H1 (cell line): ENCODE data around the gene SLC22A15.
"Not testable (repeated sequence)": the region's sequence is repeated elsewhere in the genome, so short reads cannot be mapped to it uniquely, and the experiment has no call there.

Experiments used
- BACH1 ChIP-seq: IDR thresholded peaks from 2 replicates; pipeline ENCODE4 v1.6.1; 2012; ENCODE audit warnings: low read length, improper control_type of control experiment
- CHD2 ChIP-seq: IDR thresholded peaks from 2 replicates; pipeline ENCODE4 v1.6.1; 2012; ENCODE audit warnings: low read length, improper control_type of control experiment
- EGR1 ChIP-seq: IDR thresholded peaks from 2 replicates; pipeline ENCODE4 v1.6.1; 2011; ENCODE audit warnings: low read depth, low read length, borderline replicate concordance
- EP300 ChIP-seq, 2 experiments: IDR thresholded peaks; 1 replicate in 1 of 2; 2 replicates in 1 of 2; pipeline ENCODE4 v1.6.1; 2011 to 2012; ENCODE audit warnings: low read depth in 2 of 2, low read length in 2 of 2, mild to moderate bottlenecking in 2 of 2, borderline replicate concordance in 1 of 2, inconsistent platforms in 1 of 2, moderate library complexity in 1 of 2
- GABPA ChIP-seq: IDR thresholded peaks from 2 replicates; pipeline ENCODE4 v1.6.1; 2011; ENCODE audit warnings: mild to moderate bottlenecking, low read length, moderate library complexity, borderline replicate concordance; ENCODE audit not compliant: insufficient read depth
- POLR2A ChIP-seq, 2 experiments: IDR thresholded peaks; 1 replicate in 1 of 2; 2 replicates in 1 of 2; pipeline ENCODE4 v1.6.1; 2011; ENCODE audit warnings: low read depth in 2 of 2, low read length in 2 of 2, mild to moderate bottlenecking in 2 of 2; ENCODE audit errors: control extremely low read depth in 1 of 2
- RAD21 ChIP-seq, 2 experiments: IDR thresholded peaks in 1 of 2; conservative IDR thresholded peaks in 1 of 2; 2 replicates each; pipeline ENCODE4 v1.6.1; 2011; ENCODE audit warnings: low read depth in 2 of 2, low read length in 2 of 2, improper control_type of control experiment in 1 of 2, inconsistent platforms in 1 of 2, mild to moderate bottlenecking in 1 of 2, moderate library complexity in 1 of 2
- RFX5 ChIP-seq: IDR thresholded peaks from 2 replicates; pipeline ENCODE4 v1.6.1; 2011; ENCODE audit warnings: low read depth, low read length, improper control_type of control experiment, borderline replicate concordance
- SIN3A ChIP-seq, 2 experiments: IDR thresholded peaks in 1 of 2; conservative IDR thresholded peaks in 1 of 2; 2 replicates each; pipeline ENCODE4 v1.6.1; 2011 to 2012; ENCODE audit warnings: low read length in 2 of 2, improper control_type of control experiment in 1 of 2, low read depth in 1 of 2, mild to moderate bottlenecking in 1 of 2
- SIX5 ChIP-seq: IDR thresholded peaks from 2 replicates; pipeline ENCODE4 v1.6.1; 2011; ENCODE audit warnings: mild to moderate bottlenecking, low read depth, low read length
- SRF ChIP-seq: IDR thresholded peaks from 2 replicates; pipeline ENCODE4 v1.6.1; 2011; ENCODE audit warnings: mild to moderate bottlenecking, low read depth, low read length, moderate library complexity
- TF ChIP-seq, protein P1 (sequence below), 3 experiments: IDR thresholded peaks; 1 replicate in 2 of 3; 2 replicates in 1 of 3; pipeline versions ENCODE4 v1.5.1 to v1.6.1; 2011; ENCODE audit warnings: low read length in 3 of 3, mild to moderate bottlenecking in 3 of 3, inconsistent platforms in 2 of 3, low read depth in 1 of 3, moderate library complexity in 1 of 3; ENCODE audit not compliant: insufficient read depth in 1 of 3; ENCODE audit errors: control extremely low read depth in 1 of 3
- TF ChIP-seq, protein P2 (sequence below): IDR thresholded peaks from 2 replicates; pipeline ENCODE4 v1.6.1; 2012; ENCODE audit warnings: inconsistent platforms

DNA sequence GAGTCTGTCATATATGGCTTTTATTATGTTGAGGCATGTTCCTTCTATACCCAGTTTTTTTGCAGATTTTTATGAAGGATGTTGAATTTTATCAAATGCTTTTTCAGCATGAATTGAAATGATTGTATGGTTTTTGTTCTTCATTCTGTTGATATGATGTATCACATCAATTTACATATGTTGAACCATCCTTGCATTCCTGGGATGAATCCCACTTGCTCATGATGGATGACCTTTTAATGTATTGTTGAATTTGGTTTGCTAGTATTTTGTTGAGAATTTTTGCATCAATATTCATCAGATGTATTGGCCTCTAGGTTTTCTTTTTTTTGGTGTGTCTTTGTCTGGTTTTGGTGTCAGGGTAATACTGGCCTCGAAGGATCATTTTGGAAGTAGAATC lies 21.6 kb downstream of the SLC22A15 start:
- TF ChIP-seq, protein P1, sequence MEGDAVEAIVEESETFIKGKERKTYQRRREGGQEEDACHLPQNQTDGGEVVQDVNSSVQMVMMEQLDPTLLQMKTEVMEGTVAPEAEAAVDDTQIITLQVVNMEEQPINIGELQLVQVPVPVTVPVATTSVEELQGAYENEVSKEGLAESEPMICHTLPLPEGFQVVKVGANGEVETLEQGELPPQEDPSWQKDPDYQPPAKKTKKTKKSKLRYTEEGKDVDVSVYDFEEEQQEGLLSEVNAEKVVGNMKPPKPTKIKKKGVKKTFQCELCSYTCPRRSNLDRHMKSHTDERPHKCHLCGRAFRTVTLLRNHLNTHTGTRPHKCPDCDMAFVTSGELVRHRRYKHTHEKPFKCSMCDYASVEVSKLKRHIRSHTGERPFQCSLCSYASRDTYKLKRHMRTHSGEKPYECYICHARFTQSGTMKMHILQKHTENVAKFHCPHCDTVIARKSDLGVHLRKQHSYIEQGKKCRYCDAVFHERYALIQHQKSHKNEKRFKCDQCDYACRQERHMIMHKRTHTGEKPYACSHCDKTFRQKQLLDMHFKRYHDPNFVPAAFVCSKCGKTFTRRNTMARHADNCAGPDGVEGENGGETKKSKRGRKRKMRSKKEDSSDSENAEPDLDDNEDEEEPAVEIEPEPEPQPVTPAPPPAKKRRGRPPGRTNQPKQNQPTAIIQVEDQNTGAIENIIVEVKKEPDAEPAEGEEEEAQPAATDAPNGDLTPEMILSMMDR (IDR thresholded peaks at IDR 0.05; ENCODE audit: control extremely low read depth in 1 of 3, insufficient read depth in 1 of 3, low read depth in 1 of 3, low read length in 3 of 3), result not testable (repeated sequence)
- not testable (repeated sequence) for TF ChIP-seq SIX5; EP300 (IDR thresholded peaks at IDR 0.05; ENCODE audit: borderline replicate concordance in 1 of 2, low read depth in 2 of 2, low read length in 2 of 2); SRF; POLR2A (IDR thresholded peaks at IDR 0.05; ENCODE audit: control extremely low read depth in 1 of 2, low read depth in 2 of 2, low read length in 2 of 2); CHD2; RAD21 (IDR thresholded peaks at IDR 0.05 in 1 of 2, conservative IDR thresholded peaks at IDR 0.05 in 1 of 2; ENCODE audit: low read depth in 2 of 2, low read length in 2 of 2); EGR1; BACH1; GABPA; SIN3A (conservative IDR thresholded peaks at IDR 0.05 in 1 of 2, IDR thresholded peaks at IDR 0.05 in 1 of 2; ENCODE audit: low read depth in 1 of 2, low read length in 2 of 2); RFX5
- TF ChIP-seq, protein P2, sequence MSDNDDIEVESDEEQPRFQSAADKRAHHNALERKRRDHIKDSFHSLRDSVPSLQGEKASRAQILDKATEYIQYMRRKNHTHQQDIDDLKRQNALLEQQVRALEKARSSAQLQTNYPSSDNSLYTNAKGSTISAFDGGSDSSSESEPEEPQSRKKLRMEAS, result not testable (repeated sequence)
